ENCODE results near the gene TAOK2. TPM values are rescaled to one million over a fixed set of nuclear protein-coding genes. Genes with fewer than 3 reads are reported as not detected.

TAOK2 gene
- total and polyA plus RNA-seq, 2 donors from 2014 or later = 19.6 to 54.3 TPM

- Histone ChIP-seq H3K36me3 (ENCODE audit: control insufficient read depth in 2 of 3, insufficient read depth in 3 of 3, low read length in 3 of 3) (no peaks in the 10 kb centered on the region), H3K4me3 (ENCODE audit: low read length in 3 of 3) (peak overlapping the region; percentile 72 to 86 (median 75)), H3K9me3 (ENCODE audit: control insufficient read depth in 2 of 3, insufficient read depth in 1 of 3, low read length in 3 of 3) (no peaks in the 10 kb centered on the region), H3K27ac (ENCODE audit: low read depth in 2 of 2, low read length in 2 of 2) (peak overlapping the region; percentile 79 to 88), H3K27me3 (ENCODE audit: control insufficient read depth, insufficient read depth, low read length) (no peaks in the 10 kb centered on the region), H3K9ac (ENCODE audit: low read length in 3 of 3) (peak overlapping the region; percentile 40 to 91 (median 57)), H3K4me1 (ENCODE audit: control insufficient read depth in 2 of 3, insufficient read depth in 2 of 3, low read depth in 1 of 3, low read length in 3 of 3) (peaks cover 0 to 12% (median 3%) of the 10 kb centered on the region in 3 donors)
- no peak for TF ChIP-seq CTCF (IDR thresholded peaks at IDR 0.05; ENCODE audit: borderline replicate concordance, extremely low read depth, insufficient read depth)
- intact Hi-C loops (cut with DNase I) = no loop called here
- DNase-seq (peak in 2 of 5 donors; percentile 19 to 70), FAIRE-seq (no peak)
Observed at GRCh38 chr16:29962344-29962994, 11.2 kb upstream of the TAOK2 start.

GRCh38 chr16:29963021-29963743 lies 10.5 kb upstream of the TAOK2 start:
- H3K9ac ChIP-seq (ENCODE audit: low read length in 3 of 3) = peak overlapping the region in 1 of 3 donors; percentile 57
- peaks cover 0 to 4% (median under 1%) of the 10 kb centered on the region in 3 donors for H3K36me3 ChIP-seq (ENCODE audit: control insufficient read depth in 2 of 3, insufficient read depth in 3 of 3, low read length in 3 of 3)
- H3K9me3 ChIP-seq (ENCODE audit: control insufficient read depth in 2 of 3, insufficient read depth in 1 of 3, low read length in 3 of 3) = no peaks in the 10 kb centered on the region
- no peaks in the 10 kb centered on the region for H3K27me3 ChIP-seq (ENCODE audit: control insufficient read depth, insufficient read depth, low read length)
- intact Hi-C loops (cut with DNase I) = no loop called here
- peaks cover 0 to 12% (median 3%) of the 10 kb centered on the region in 3 donors for H3K4me1 ChIP-seq (ENCODE audit: control insufficient read depth in 2 of 3, insufficient read depth in 2 of 3, low read depth in 1 of 3, low read length in 3 of 3)
- no peak for TF ChIP-seq CTCF (IDR thresholded peaks at IDR 0.05; ENCODE audit: borderline replicate concordance, extremely low read depth, insufficient read depth)
- H3K27ac ChIP-seq (ENCODE audit: low read depth in 2 of 2, low read length in 2 of 2) = peak overlapping the region in 1 of 2 donors; percentile 88
- FAIRE-seq (no peak), DNase-seq (peak in 1 of 5 donors; percentile 75)
- peak overlapping the region; percentile 72 to 86 (median 75) for H3K4me3 ChIP-seq (ENCODE audit: low read length in 3 of 3)

- Histone ChIP-seq H3K4me3 (ENCODE audit: low read length in 3 of 3) (no peak overlapping the region), H3K4me1 (ENCODE audit: control insufficient read depth in 2 of 3, insufficient read depth in 2 of 3, low read depth in 1 of 3, low read length in 3 of 3) (peaks cover 0 to 2% (median 0%) of the 10 kb centered on the region in 3 donors), H3K9ac (ENCODE audit: low read length in 3 of 3) (no peak overlapping the region), H3K9me3 (ENCODE audit: control insufficient read depth in 2 of 3, insufficient read depth in 1 of 3, low read length in 3 of 3) (no peaks in the 10 kb centered on the region), H3K27ac (ENCODE audit: low read depth in 2 of 2, low read length in 2 of 2) (no peak overlapping the region), H3K36me3 (ENCODE audit: control insufficient read depth in 2 of 3, insufficient read depth in 3 of 3, low read length in 3 of 3) (peaks cover 3 to 19% (median 5%) of the 10 kb centered on the region in 3 donors), H3K27me3 (ENCODE audit: control insufficient read depth, insufficient read depth, low read length) (no peaks in the 10 kb centered on the region)
- DNase-seq (no peak), FAIRE-seq (no peak)
- intact Hi-C loops (cut with DNase I) = no loop called here
- TF ChIP-seq CTCF (IDR thresholded peaks at IDR 0.05; ENCODE audit: borderline replicate concordance, extremely low read depth, insufficient read depth) = no peak
Observed at GRCh38 chr16:29968205-29968604, 5.5 kb upstream of the TAOK2 start.
